Ureter (tissue), 1 donor: ENCODE data around the gene POGLUT2. TPM values are rescaled to one million over a fixed set of nuclear protein-coding genes. Genes with fewer than 3 reads are reported as not detected.

Experiments
- DNase-seq: peaks from one replicate; pipeline ENCODE4 v3.0.0-alpha.2; 2020; ENCODE audit warnings: low spot score
- total RNA-seq: library from RNA; stranded (reverse); gene quantifications from one replicate; pipeline ENCODE4 v1.2.4, GENCODE V29; 2023
- donor health status: DM: yes; HTN: yes; CAD: no.

Gene POGLUT2
- total RNA-seq, 1 donor from 2014 or later, result 2.2 TPM

GRCh38 chr13:102769679-102770078, 29.1 kb downstream of the POGLUT2 start:
- no peak for DNase-seq

GRCh38 chr13:102768909-102769308, 29.9 kb downstream of the POGLUT2 start:
- DNase-seq, result no peak

- DNase-seq, result no peak
Measured at GRCh38 chr13:102763741-102764140, 35.0 kb downstream of the POGLUT2 start.

- DNase-seq, result no peak
Measured at GRCh38 chr13:102761071-102761470, 37.7 kb downstream of the POGLUT2 start.

- no peak for DNase-seq
Measured at GRCh38 chr13:102758842-102759241, 39.9 kb downstream of the POGLUT2 start.

GRCh38 chr13:102757006-102757405, 41.8 kb downstream of the POGLUT2 start:
- no peak for DNase-seq

- no peak for DNase-seq
Measured at GRCh38 chr13:102751886-102752285, 46.9 kb downstream of the POGLUT2 start.

- DNase-seq, result no peak
Measured at GRCh38 chr13:102742506-102742905, 56.3 kb downstream of the POGLUT2 start.

GRCh38 chr13:102742101-102742500, 56.7 kb downstream of the POGLUT2 start:
- DNase-seq, result no peak

Other genes with a start within 250 kb of the POGLUT2 start
- gene TPP2, start 202.0 kb downstream of the POGLUT2 start, total RNA-seq, result 46.5 TPM
- not detected for gene METTL21C, start 103.9 kb downstream of the POGLUT2 start, total RNA-seq
- 4.2 TPM for gene TEX30, start 25.2 kb downstream of the POGLUT2 start, total RNA-seq
- 17.2 TPM for gene BIVM, start 143 bp upstream of the POGLUT2 start, total RNA-seq
- 69.5 TPM for gene ERCC5, start 47.1 kb upstream of the POGLUT2 start, total RNA-seq